SK-N-SH (cell line): ENCODE data around the gene MRPS9.

Experiments used
- FOXM1 ChIP-seq: IDR thresholded peaks from 2 replicates; pipeline ENCODE4 v1.4.0; 2012; ENCODE audit warnings: low read depth, mild to moderate bottlenecking
- POLR2AphosphoS5 ChIP-seq: IDR thresholded peaks from 2 replicates; pipeline ENCODE4 v1.6.1; 2012; ENCODE audit warnings: low read depth, low read length
- TF ChIP-seq, protein P1 (sequence below): fragments of 200-600 bp; sonication (generic); IDR thresholded peaks from 2 replicates; pipeline ENCODE4 v1.6.1; 2017; ENCODE audit warnings: antibody characterized with exemption, mild to moderate bottlenecking, moderate library complexity

DNA sequence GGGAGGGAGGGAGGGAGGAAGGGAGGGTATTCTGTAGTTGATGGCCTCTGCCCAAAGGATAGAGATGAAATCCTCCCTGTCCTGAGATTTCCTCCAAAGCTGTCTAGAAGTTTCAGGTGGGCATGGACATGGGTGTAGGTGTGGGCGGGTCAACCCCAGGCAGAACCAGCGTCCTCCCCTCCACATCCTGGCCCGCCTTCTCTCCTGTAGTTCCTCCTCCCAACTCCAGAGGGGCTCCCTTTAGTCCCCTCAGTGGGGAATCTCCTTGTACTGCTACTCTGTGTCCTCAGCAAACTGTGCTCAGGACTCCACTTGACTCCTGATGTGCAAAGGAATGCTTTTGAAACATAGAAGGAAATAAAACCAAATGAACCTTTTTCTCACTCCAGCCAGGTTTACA is 88.1 kb downstream of the MRPS9 start:
- TF ChIP-seq, protein P1, sequence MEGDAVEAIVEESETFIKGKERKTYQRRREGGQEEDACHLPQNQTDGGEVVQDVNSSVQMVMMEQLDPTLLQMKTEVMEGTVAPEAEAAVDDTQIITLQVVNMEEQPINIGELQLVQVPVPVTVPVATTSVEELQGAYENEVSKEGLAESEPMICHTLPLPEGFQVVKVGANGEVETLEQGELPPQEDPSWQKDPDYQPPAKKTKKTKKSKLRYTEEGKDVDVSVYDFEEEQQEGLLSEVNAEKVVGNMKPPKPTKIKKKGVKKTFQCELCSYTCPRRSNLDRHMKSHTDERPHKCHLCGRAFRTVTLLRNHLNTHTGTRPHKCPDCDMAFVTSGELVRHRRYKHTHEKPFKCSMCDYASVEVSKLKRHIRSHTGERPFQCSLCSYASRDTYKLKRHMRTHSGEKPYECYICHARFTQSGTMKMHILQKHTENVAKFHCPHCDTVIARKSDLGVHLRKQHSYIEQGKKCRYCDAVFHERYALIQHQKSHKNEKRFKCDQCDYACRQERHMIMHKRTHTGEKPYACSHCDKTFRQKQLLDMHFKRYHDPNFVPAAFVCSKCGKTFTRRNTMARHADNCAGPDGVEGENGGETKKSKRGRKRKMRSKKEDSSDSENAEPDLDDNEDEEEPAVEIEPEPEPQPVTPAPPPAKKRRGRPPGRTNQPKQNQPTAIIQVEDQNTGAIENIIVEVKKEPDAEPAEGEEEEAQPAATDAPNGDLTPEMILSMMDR = no peak
- TF ChIP-seq FOXM1 = no peak
- TF ChIP-seq POLR2AphosphoS5 = no peak
